Measurements from ENCODE around the gene RTEL1. TPM values are rescaled to one million over a fixed set of nuclear protein-coding genes. Genes with fewer than 3 reads are reported as not detected.

The RTEL1 gene
- total RNA-seq, 2 donors from 2014 or later = 4.8 to 9.2 TPM

- Histone ChIP-seq H3K27me3 (no peaks in the 10 kb centered on the region), H3K36me3 (peaks cover 44% of the 10 kb centered on the region), H3K4me3 (no peak overlapping the region), H3K27ac (no peak overlapping the region), H3K9me3 (no peaks in the 10 kb centered on the region), H3K4me1 (peaks cover 0 to 27% of the 10 kb centered on the region in 2 donors)
- no peak for DNase-seq (ENCODE audit: low spot score)
- no peak for TF ChIP-seq CTCF (IDR thresholded peaks at IDR 0.05)
Observed at GRCh38 chr20:63743210-63743970, 85.3 kb downstream of the RTEL1 start.

- H3K9me3 ChIP-seq = no peaks in the 10 kb centered on the region
- DNase-seq (ENCODE audit: low spot score) = no peak
- peaks cover 0 to 19% of the 10 kb centered on the region in 2 donors for H3K4me1 ChIP-seq
- H3K36me3 ChIP-seq = peaks cover 44% of the 10 kb centered on the region
- no peak for TF ChIP-seq CTCF (IDR thresholded peaks at IDR 0.05)
- H3K27me3 ChIP-seq = no peaks in the 10 kb centered on the region
- H3K4me3 ChIP-seq = no peak overlapping the region
- no peak overlapping the region for H3K27ac ChIP-seq
Observed at GRCh38 chr20:63744158-63744557, 86.0 kb downstream of the RTEL1 start.

GRCh38 chr20:63744574-63745423 lies 86.7 kb downstream of the RTEL1 start:
- Histone ChIP-seq H3K9me3 (no peaks in the 10 kb centered on the region), H3K4me3 (no peak overlapping the region), H3K4me1 (peaks cover 0 to 18% of the 10 kb centered on the region in 2 donors), H3K36me3 (peaks cover 48% of the 10 kb centered on the region), H3K27ac (no peak overlapping the region), H3K27me3 (no peaks in the 10 kb centered on the region)
- no peak for DNase-seq (ENCODE audit: low spot score)
- no peak for TF ChIP-seq CTCF (IDR thresholded peaks at IDR 0.05)

- TF ChIP-seq CTCF (IDR thresholded peaks at IDR 0.05) = no peak
- Histone ChIP-seq H3K27ac (no peak overlapping the region), H3K9me3 (no peaks in the 10 kb centered on the region), H3K36me3 (peaks cover 51% of the 10 kb centered on the region), H3K27me3 (no peaks in the 10 kb centered on the region), H3K4me3 (no peak overlapping the region), H3K4me1 (peaks cover 0 to 17% of the 10 kb centered on the region in 2 donors)
- no peak for DNase-seq (ENCODE audit: low spot score)
Observed at GRCh38 chr20:63745424-63745805, 87.3 kb downstream of the RTEL1 start.

Other genes starting within 250 kb of the RTEL1 start
- gene KCNQ2, start 185.7 kb upstream of the RTEL1 start, total RNA-seq = not detected
- 100 to 1,000 TPM; 797 to 886 TPM for gene EEF1A2, start 159.2 kb upstream of the RTEL1 start, total RNA-seq
- 100 to 1,000 TPM; 138 to 185 TPM for gene PPDPF, start 137.5 kb upstream of the RTEL1 start, total RNA-seq
- not detected for gene PTK6, start 120.9 kb upstream of the RTEL1 start, total RNA-seq
- gene SRMS, start 110.6 kb upstream of the RTEL1 start, total RNA-seq = not detected
- not detected for gene FNDC11, start 104.2 kb upstream of the RTEL1 start, total RNA-seq
- 10 to 100 TPM; 12.5 to 21.5 TPM for gene HELZ2, start 84.1 kb upstream of the RTEL1 start, total RNA-seq
- gene GMEB2, start 31.2 kb upstream of the RTEL1 start, total RNA-seq = 1 to 10 TPM; 5.8 to 9.4 TPM
- 10 to 100 TPM in 1 of 2 donors, 1 to 10 TPM in 1; 5.7 to 10.1 TPM for gene STMN3, start 4.9 kb upstream of the RTEL1 start, total RNA-seq
- gene TNFRSF6B, start 38.3 kb downstream of the RTEL1 start, total RNA-seq = 1 to 10 TPM; 1.2 to 3.8 TPM
- 10 to 100 TPM; 33.5 to 39.4 TPM for gene ARFRP1, start 49.7 kb downstream of the RTEL1 start, total RNA-seq
- 10 to 100 TPM; 11.9 to 15.1 TPM for gene ZGPAT, start 49.7 kb downstream of the RTEL1 start, total RNA-seq
- gene LIME1, start 78.4 kb downstream of the RTEL1 start, total RNA-seq = 1 to 10 TPM; 2.4 to 2.5 TPM
- gene SLC2A4RG, start 81.5 kb downstream of the RTEL1 start, total RNA-seq = 10 to 100 TPM; 30.1 to 30.7 TPM
- 10 to 100 TPM; 12.2 to 17.8 TPM for gene ZBTB46, start 173.0 kb downstream of the RTEL1 start, total RNA-seq
- not detected for gene ABHD16B, start 203.2 kb downstream of the RTEL1 start, total RNA-seq
- 10 to 100 TPM; 80.6 to 84.0 TPM for gene TPD52L2, start 207.0 kb downstream of the RTEL1 start, total RNA-seq
- gene DNAJC5, start 236.8 kb downstream of the RTEL1 start, total RNA-seq = 10 to 100 TPM; 41.2 to 43.8 TPM

Data from right atrium auricular region (tissue), 2 donors.